ENCODE data around the gene ZNF846.

ZNF846 gene

GRCh38 chr19:9768175-9769112, at the start of gene ZNF846:
Gene ZNF846 (minus strand): TSS chr19:9768738. CDS start chr19:9764950, 3,788 bp downstream.
- Mint-ChIP-seq H3K4me1 (peaks cover 6% of the 10 kb centered on the region), H3K9me3 (peaks cover 9% of the 10 kb centered on the region), H3K27me3 (no peaks in the 10 kb centered on the region), H3K4me3 (peak within 1 kb of the TSS; percentile 87), H3K36me3 (ENCODE audit: insufficient read depth) (peaks cover 15% of the 10 kb centered on the region), H3K27ac (ENCODE audit: low read depth) (peak within 1 kb of the TSS; percentile 95)
- DNase-seq (ENCODE audit: low spot score in 2 of 2) (peak; percentile 89 to 90), ATAC-seq (replicated peaks; ENCODE audit: extremely low read depth, poor library complexity, severe bottlenecking) (peak; percentile 99)

DNA sequence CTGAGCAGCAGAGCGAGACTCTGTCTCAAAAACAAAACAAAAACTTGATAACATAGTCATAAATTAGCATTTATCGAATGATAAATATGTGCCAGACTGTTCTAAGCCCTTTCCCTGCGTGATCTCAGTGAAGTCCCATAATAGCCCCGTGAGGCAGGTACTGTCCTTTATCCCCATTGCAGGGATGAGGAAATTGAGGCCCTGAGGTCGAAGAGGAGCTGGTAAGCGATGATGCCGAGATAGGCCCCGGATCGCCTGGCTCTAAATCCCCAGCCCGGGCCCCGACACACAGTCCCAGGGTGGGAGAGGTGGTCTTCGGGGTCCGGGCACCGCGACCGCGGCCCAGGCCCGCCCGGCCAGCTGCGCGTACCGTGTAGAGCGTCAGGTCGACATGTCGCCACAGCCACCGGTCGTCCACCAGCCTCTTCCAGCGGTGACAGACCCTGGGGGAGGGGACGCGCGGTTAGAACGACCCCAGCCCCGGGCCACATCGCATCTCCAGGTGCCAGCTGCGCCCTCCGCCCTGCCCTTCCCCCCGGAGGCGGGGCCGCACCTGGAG, 49.7 kb upstream of the ZNF846 start:
- Mint-ChIP-seq H3K4me3 (peak overlapping the region; percentile 86), H3K36me3 (ENCODE audit: insufficient read depth) (peaks cover 16% of the 10 kb centered on the region), H3K27me3 (no peaks in the 10 kb centered on the region), H3K27ac (ENCODE audit: low read depth) (peak overlapping the region; percentile 77), H3K9me3 (no peaks in the 10 kb centered on the region), H3K4me1 (peaks cover 28% of the 10 kb centered on the region)
- DNase-seq (ENCODE audit: low spot score in 2 of 2) (no peak), ATAC-seq (replicated peaks; ENCODE audit: extremely low read depth, poor library complexity, severe bottlenecking) (no peak)

DNA sequence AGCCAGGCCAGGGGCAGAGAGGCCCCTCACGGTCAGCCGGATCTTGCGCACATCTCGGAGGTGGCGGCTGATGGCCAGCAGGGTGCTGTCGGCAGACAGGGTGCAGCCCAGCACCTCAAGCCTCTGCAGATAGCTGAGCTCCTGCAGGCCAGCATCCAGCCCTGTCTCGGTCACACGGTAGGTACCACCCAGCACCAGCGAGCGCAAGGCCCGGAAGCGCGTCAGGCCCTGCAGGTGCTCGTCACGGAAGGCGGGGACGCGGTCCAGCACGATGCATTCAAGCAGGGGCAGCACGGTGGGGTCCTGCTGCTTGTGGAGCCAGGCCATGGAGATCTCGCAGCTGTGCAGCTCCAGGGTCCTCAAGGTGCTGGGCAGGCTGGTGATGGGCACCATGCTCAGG, 42.6 kb upstream of the ZNF846 start:
- no peak for DNase-seq (ENCODE audit: low spot score in 2 of 2)
- no peak for ATAC-seq (replicated peaks; ENCODE audit: extremely low read depth, poor library complexity, severe bottlenecking)
- H3K27ac Mint-ChIP-seq (ENCODE audit: low read depth) = no peak overlapping the region
- no peak overlapping the region for H3K4me3 Mint-ChIP-seq
- H3K36me3 Mint-ChIP-seq (ENCODE audit: insufficient read depth) = peaks cover 13% of the 10 kb centered on the region
- peaks cover 13% of the 10 kb centered on the region for H3K4me1 Mint-ChIP-seq
- H3K27me3 Mint-ChIP-seq = no peaks in the 10 kb centered on the region
- no peaks in the 10 kb centered on the region for H3K9me3 Mint-ChIP-seq

- Mint-ChIP-seq H3K36me3 (ENCODE audit: insufficient read depth) (peaks cover 14% of the 10 kb centered on the region), H3K4me3 (peak overlapping the region; percentile 12), H3K4me1 (peaks cover 13% of the 10 kb centered on the region), H3K27ac (ENCODE audit: low read depth) (peak overlapping the region; percentile 31), H3K27me3 (no peaks in the 10 kb centered on the region), H3K9me3 (no peaks in the 10 kb centered on the region)
- DNase-seq (ENCODE audit: low spot score in 2 of 2) (peak in 1 of 2 donors; percentile 37), ATAC-seq (replicated peaks; ENCODE audit: extremely low read depth, poor library complexity, severe bottlenecking) (peak; percentile 95)
Observed at GRCh38 chr19:9808855-9809824, 40.6 kb upstream of the ZNF846 start.

DNA sequence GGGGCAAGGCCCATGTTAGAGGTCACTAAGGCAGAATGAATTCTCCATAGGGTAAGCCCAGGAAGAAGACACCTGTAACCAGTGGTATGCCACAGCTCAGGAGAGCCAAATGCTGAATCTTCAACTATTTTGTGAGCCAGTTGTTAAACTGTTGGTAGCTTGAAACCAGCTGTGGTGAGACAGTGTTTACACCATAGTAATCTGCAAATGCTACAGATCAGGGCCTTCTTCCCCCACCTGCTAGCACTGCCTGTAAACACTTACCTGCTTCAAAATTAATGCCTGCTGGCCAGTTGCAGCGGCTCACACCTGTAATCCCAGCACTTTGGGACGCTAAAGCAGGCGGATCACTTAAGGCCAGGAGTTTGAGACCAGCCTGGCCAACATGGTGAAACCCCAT, 38.3 kb upstream of the ZNF846 start:
- DNase-seq (ENCODE audit: low spot score in 2 of 2) = no peak
- H3K27ac Mint-ChIP-seq (ENCODE audit: low read depth) = peak overlapping the region; percentile 23
- no peak overlapping the region for H3K4me3 Mint-ChIP-seq
- H3K27me3 Mint-ChIP-seq = no peaks in the 10 kb centered on the region
- no peaks in the 10 kb centered on the region for H3K9me3 Mint-ChIP-seq
- H3K4me1 Mint-ChIP-seq = peaks cover 13% of the 10 kb centered on the region
- ATAC-seq (replicated peaks; ENCODE audit: extremely low read depth, poor library complexity, severe bottlenecking) = no peak
- peaks cover 5% of the 10 kb centered on the region for H3K36me3 Mint-ChIP-seq (ENCODE audit: insufficient read depth)

GRCh38 chr19:9801976-9802375, 33.4 kb upstream of the ZNF846 start:
- no peaks in the 10 kb centered on the region for H3K27me3 Mint-ChIP-seq

DNA sequence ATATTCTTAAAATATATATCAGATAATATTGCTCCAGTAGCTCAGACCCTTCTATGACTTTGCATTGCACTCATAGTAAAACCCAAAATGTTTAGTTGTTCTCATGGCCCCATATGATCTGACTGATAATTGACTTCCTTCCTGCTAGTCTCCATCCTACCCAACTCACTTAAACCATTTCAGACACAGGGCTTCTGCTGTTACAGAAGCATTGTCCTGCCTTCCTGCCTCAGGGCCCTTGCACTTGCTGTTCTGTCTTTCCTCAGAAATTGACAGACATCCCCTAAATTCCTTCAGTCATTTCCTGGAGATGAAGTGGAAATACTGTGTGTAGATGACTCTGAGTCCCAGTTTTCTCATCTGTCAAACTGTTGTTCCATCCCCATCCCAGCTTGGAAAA, 30.6 kb upstream of the ZNF846 start:
- H3K27ac Mint-ChIP-seq (ENCODE audit: low read depth) = peak overlapping the region; percentile 74
- H3K4me3 Mint-ChIP-seq = peak overlapping the region; percentile 10
- no peaks in the 10 kb centered on the region for H3K9me3 Mint-ChIP-seq
- ATAC-seq (replicated peaks; ENCODE audit: extremely low read depth, poor library complexity, severe bottlenecking) (no peak), DNase-seq (ENCODE audit: low spot score in 2 of 2) (no peak)
- H3K4me1 Mint-ChIP-seq = peaks cover 16% of the 10 kb centered on the region
- H3K36me3 Mint-ChIP-seq (ENCODE audit: insufficient read depth) = peaks cover 9% of the 10 kb centered on the region
- H3K27me3 Mint-ChIP-seq = no peaks in the 10 kb centered on the region

More at GRCh38 chr19:9801976-9802375, 33.4 kb upstream of the ZNF846 start:
- H3K4me1 Mint-ChIP-seq = peaks cover 9% of the 10 kb centered on the region
- ATAC-seq (replicated peaks; ENCODE audit: extremely low read depth, poor library complexity, severe bottlenecking) (no peak), DNase-seq (ENCODE audit: low spot score in 2 of 2) (no peak)
- H3K27ac Mint-ChIP-seq (ENCODE audit: low read depth) = no peak overlapping the region
- peaks cover 7% of the 10 kb centered on the region for H3K36me3 Mint-ChIP-seq (ENCODE audit: insufficient read depth)
- H3K9me3 Mint-ChIP-seq = no peaks in the 10 kb centered on the region
- H3K4me3 Mint-ChIP-seq = no peak overlapping the region

DNA sequence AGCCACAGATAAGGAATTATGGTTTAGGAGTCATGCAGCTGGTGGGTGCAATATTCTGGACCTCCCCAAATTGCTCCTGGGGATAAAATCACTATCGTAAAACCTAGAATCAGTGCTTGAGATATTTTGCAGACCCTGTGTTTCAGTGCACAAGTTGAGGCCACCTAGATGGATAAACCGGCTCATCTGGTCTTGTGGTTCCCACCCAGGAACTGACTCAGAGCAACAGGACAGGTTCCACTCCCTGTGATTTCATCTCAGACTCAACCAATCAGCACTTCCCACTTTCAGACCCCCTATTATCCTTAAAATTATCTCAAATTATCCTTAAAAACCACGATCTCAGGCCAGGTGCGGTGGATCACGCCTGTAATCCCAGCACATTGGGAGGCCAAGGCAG, 29.3 kb upstream of the ZNF846 start:
- H3K9me3 Mint-ChIP-seq = no peaks in the 10 kb centered on the region
- H3K4me1 Mint-ChIP-seq = peaks cover 24% of the 10 kb centered on the region
- peaks cover 17% of the 10 kb centered on the region for H3K36me3 Mint-ChIP-seq (ENCODE audit: insufficient read depth)
- ATAC-seq (replicated peaks; ENCODE audit: extremely low read depth, poor library complexity, severe bottlenecking) (no peak), DNase-seq (ENCODE audit: low spot score in 2 of 2) (no peak)
- H3K4me3 Mint-ChIP-seq = no peak overlapping the region
- H3K27ac Mint-ChIP-seq (ENCODE audit: low read depth) = no peak overlapping the region
- H3K27me3 Mint-ChIP-seq = no peaks in the 10 kb centered on the region

GRCh38 chr19:9796113-9796773, 27.7 kb upstream of the ZNF846 start:
- Mint-ChIP-seq H3K4me1 (peaks cover 36% of the 10 kb centered on the region), H3K27me3 (no peaks in the 10 kb centered on the region), H3K9me3 (no peaks in the 10 kb centered on the region), H3K4me3 (no peak overlapping the region), H3K36me3 (ENCODE audit: insufficient read depth) (peaks cover 24% of the 10 kb centered on the region), H3K27ac (ENCODE audit: low read depth) (peak overlapping the region; percentile 85)
- ATAC-seq (replicated peaks; ENCODE audit: extremely low read depth, poor library complexity, severe bottlenecking) (peak; percentile 48), DNase-seq (ENCODE audit: low spot score in 2 of 2) (peak; percentile 75 to 86)

DNA sequence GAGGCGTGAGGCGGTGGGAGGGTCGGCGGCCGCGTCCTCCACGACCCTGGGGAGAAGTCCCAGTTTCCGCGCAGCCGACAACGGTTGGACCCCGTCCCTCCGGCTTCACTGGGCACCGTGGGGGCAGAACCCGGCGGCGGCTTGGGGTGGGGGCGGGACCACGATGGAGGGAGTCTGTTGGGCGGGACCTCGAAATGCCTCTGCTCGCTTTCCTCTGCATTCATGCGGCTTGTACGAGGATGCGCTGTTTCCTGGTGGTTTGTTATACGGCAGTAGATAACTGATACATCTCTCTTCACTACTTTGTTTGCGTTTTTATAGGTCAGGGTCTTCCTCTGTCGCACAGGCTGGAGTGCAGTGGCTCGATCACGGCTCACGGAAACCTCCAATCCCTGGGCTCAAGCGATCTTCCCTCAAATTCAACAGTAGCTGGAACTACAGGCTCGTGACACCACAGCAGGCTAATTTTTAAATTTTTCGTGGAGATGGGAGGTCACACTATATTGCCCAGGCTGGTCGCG, 24.6 kb upstream of the ZNF846 start:
- H3K27ac Mint-ChIP-seq (ENCODE audit: low read depth) = peak overlapping the region; percentile 97
- peaks cover 34% of the 10 kb centered on the region for H3K4me1 Mint-ChIP-seq
- no peaks in the 10 kb centered on the region for H3K27me3 Mint-ChIP-seq
- DNase-seq (ENCODE audit: low spot score in 2 of 2) = no peak
- H3K4me3 Mint-ChIP-seq = peak overlapping the region; percentile 88
- H3K36me3 Mint-ChIP-seq (ENCODE audit: insufficient read depth) = peaks cover 18% of the 10 kb centered on the region
- peak; percentile 17 for ATAC-seq (replicated peaks; ENCODE audit: extremely low read depth, poor library complexity, severe bottlenecking)
- H3K9me3 Mint-ChIP-seq = no peaks in the 10 kb centered on the region

DNA sequence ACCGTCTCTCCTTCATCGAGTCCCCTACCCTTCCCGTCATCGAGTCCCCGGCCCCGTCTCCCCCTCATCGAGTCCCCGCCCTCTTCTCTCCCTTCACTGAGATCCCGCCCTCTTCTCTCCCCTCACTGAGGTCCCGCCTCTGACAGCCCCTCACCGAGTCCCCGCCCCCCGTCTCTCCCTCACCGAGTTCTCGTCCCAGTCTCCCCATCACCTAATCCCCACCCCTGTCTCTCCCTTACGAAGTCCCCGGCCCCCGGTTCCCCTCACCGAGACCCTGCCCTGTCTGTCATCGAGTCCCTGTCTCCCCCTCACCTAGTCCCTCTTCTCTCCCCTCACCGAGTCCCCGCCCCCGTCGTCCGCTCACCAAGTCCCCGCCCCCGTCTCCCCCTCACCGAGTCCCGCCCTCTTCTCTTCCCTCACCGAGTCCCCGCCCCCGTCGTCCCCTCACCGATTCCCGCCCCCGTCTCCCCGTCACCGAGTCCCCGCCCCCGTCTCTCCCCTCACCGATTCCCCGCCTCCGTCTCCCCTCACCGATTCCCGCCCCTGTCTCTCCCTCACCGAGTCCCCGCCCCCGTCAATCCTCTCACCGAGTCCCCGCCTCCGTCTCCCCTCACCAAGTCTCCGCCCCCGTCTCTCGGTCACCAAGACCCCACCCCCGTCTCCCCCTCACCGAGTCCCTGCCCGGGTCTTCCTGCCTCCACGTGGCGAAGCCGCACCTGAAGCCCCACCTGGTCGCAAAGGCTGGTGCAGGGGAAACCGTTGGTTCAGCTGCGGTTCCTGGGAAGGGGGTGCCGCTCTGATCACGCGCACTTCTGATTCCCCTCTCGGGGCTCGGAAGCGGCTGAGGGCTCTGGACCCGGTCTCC, 23.9 kb upstream of the ZNF846 start:
- peaks cover 18% of the 10 kb centered on the region for H3K36me3 Mint-ChIP-seq (ENCODE audit: insufficient read depth)
- H3K27ac Mint-ChIP-seq (ENCODE audit: low read depth) = peak overlapping the region; percentile 97
- no peaks in the 10 kb centered on the region for H3K27me3 Mint-ChIP-seq
- ATAC-seq (replicated peaks; ENCODE audit: extremely low read depth, poor library complexity, severe bottlenecking) = peak; percentile 54
- no peaks in the 10 kb centered on the region for H3K9me3 Mint-ChIP-seq
- H3K4me3 Mint-ChIP-seq = peak overlapping the region; percentile 88
- peaks cover 34% of the 10 kb centered on the region for H3K4me1 Mint-ChIP-seq
- DNase-seq (ENCODE audit: low spot score in 2 of 2) = peak; percentile 84 to 85

All from central memory CD8-positive, alpha-beta T cell (primary cell).